ENCODE results near the gene DPEP2NB.
"Not testable (repeated sequence)": the region's sequence is repeated elsewhere in the genome, so short reads cannot be mapped to it uniquely, and the experiment has no call there.

DPEP2NB gene

GRCh38 chr16:68000450-68000849, 15.3 kb downstream of the DPEP2NB start:
- no peak for TF ChIP-seq CTCF (IDR thresholded peaks at IDR 0.05; ENCODE audit: low read depth, low read length)
- H3K4me3 ChIP-seq (replicated peaks in 1 of 2; ENCODE audit: low read depth in 2 of 2, low read length in 2 of 2) = no peak overlapping the region
- DNase-seq (ENCODE audit: low read depth in 2 of 2) = peak in 1 of 2 donors; percentile 20

- TF ChIP-seq CTCF (IDR thresholded peaks at IDR 0.05; ENCODE audit: low read depth, low read length) = no peak
- no peak for DNase-seq (ENCODE audit: low read depth in 2 of 2)
- no peak overlapping the region for H3K4me3 ChIP-seq (replicated peaks in 1 of 2; ENCODE audit: low read depth in 2 of 2, low read length in 2 of 2)
Observed at GRCh38 chr16:67999985-68000384, 15.7 kb downstream of the DPEP2NB start.

GRCh38 chr16:67998779-67999688, 16.7 kb downstream of the DPEP2NB start, which contains the start of gene DPEP2:
Gene DPEP2 (minus strand): TSS chr16:67999484. CDS start chr16:67993212, 6,272 bp downstream.
- not testable (repeated sequence) for H3K4me3 ChIP-seq (replicated peaks in 1 of 2; ENCODE audit: low read depth in 2 of 2, low read length in 2 of 2); DNase-seq (ENCODE audit: low read depth in 2 of 2)

GRCh38 chr16:67998231-67998778, 17.4 kb downstream of the DPEP2NB start:
- DNase-seq (ENCODE audit: low read depth in 2 of 2); H3K4me3 ChIP-seq (replicated peaks in 1 of 2; ENCODE audit: low read depth in 2 of 2, low read length in 2 of 2): not testable (repeated sequence)

- DNase-seq (ENCODE audit: low read depth in 2 of 2) = no peak
- H3K4me3 ChIP-seq (replicated peaks in 1 of 2; ENCODE audit: low read depth in 2 of 2, low read length in 2 of 2) = no peak overlapping the region
- TF ChIP-seq CTCF (IDR thresholded peaks at IDR 0.05; ENCODE audit: low read depth, low read length) = no peak
Observed at GRCh38 chr16:67996666-67997065, 19.0 kb downstream of the DPEP2NB start.

- H3K4me3 ChIP-seq (replicated peaks in 1 of 2; ENCODE audit: low read depth in 2 of 2, low read length in 2 of 2) = no peak overlapping the region
- no peak for TF ChIP-seq CTCF (IDR thresholded peaks at IDR 0.05; ENCODE audit: low read depth, low read length)
- DNase-seq (ENCODE audit: low read depth in 2 of 2) = no peak
Observed at GRCh38 chr16:67995423-67995822, 20.3 kb downstream of the DPEP2NB start.

- not testable (repeated sequence) for H3K4me3 ChIP-seq (replicated peaks in 1 of 2; ENCODE audit: low read depth in 2 of 2, low read length in 2 of 2); DNase-seq (ENCODE audit: low read depth in 2 of 2)
Observed at GRCh38 chr16:67994040-67994408, 21.7 kb downstream of the DPEP2NB start.

GRCh38 chr16:67993207-67994039, 22.3 kb downstream of the DPEP2NB start:
- peak overlapping the region in 1 of 2 donors; percentile 11 for H3K4me3 ChIP-seq (replicated peaks in 1 of 2; ENCODE audit: low read depth in 2 of 2, low read length in 2 of 2)
- peak; percentile 74 for TF ChIP-seq CTCF (IDR thresholded peaks at IDR 0.05; ENCODE audit: low read depth, low read length)
- peak; percentile 73 to 75 for DNase-seq (ENCODE audit: low read depth in 2 of 2)

All from cardiac fibroblast (primary cell).